Forelimb muscle (tissue), 1 donor: Measurements from ENCODE around the gene MRPL28. TPM values are rescaled to one million over a fixed set of nuclear protein-coding genes. Genes with fewer than 3 reads are reported as not detected.

Experiments
- polyA plus RNA-seq: library from polyadenylated mRNA; unstranded; fragments of 120-200 nt; gene quantifications from one replicate; pipeline ENCODE4 v1.2.1, GENCODE V29; 2013; ENCODE audit not compliant: insufficient read length

MRPL28 gene
- polyA plus RNA-seq, 1 donor: 44.6 TPM

Other genes with a start within 250 kb of the MRPL28 start
- 25.5 TPM for gene NPRL3, start 231.9 kb downstream of the MRPL28 start, polyA plus RNA-seq
- 4.9 TPM for gene HBZ, start 217.9 kb downstream of the MRPL28 start, polyA plus RNA-seq
- 6.8 TPM for gene HBM, start 204.6 kb downstream of the MRPL28 start, polyA plus RNA-seq
- gene HBA2, start 197.7 kb downstream of the MRPL28 start, polyA plus RNA-seq: 3,429 TPM
- 2,062 TPM for gene HBA1, start 193.9 kb downstream of the MRPL28 start, polyA plus RNA-seq
- gene HBQ1, start 190.1 kb downstream of the MRPL28 start, polyA plus RNA-seq: 1.4 TPM
- 67.5 TPM for gene LUC7L, start 141.1 kb downstream of the MRPL28 start, polyA plus RNA-seq
- 36.3 TPM for gene FAM234A, start 135.7 kb downstream of the MRPL28 start, polyA plus RNA-seq
- gene RGS11, start 94.6 kb downstream of the MRPL28 start, polyA plus RNA-seq: 3.6 TPM
- gene ARHGDIG, start 89.9 kb downstream of the MRPL28 start, polyA plus RNA-seq: 0.82 TPM
- gene PDIA2, start 87.4 kb downstream of the MRPL28 start, polyA plus RNA-seq: 0.68 TPM
- 11.3 TPM for gene AXIN1, start 17.8 kb downstream of the MRPL28 start, polyA plus RNA-seq
- gene PGAP6, start 11.4 kb upstream of the MRPL28 start, polyA plus RNA-seq: 28.5 TPM
- gene NME4, start 26.7 kb upstream of the MRPL28 start, polyA plus RNA-seq: 66.4 TPM
- 14.4 TPM for gene DECR2, start 31.3 kb upstream of the MRPL28 start, polyA plus RNA-seq
- gene RAB11FIP3, start 55.1 kb upstream of the MRPL28 start, polyA plus RNA-seq: 30.4 TPM
- 24.6 TPM for gene CAPN15, start 157.2 kb upstream of the MRPL28 start, polyA plus RNA-seq
- 0.14 TPM for gene PRR35, start 189.9 kb upstream of the MRPL28 start, polyA plus RNA-seq
- 0.99 TPM for gene NHLRC4, start 196.5 kb upstream of the MRPL28 start, polyA plus RNA-seq
- 16.1 TPM for gene PIGQ, start 199.4 kb upstream of the MRPL28 start, polyA plus RNA-seq
- gene RAB40C, start 219.5 kb upstream of the MRPL28 start, polyA plus RNA-seq: 12.6 TPM